H7 (cell line): Measurements from ENCODE around the gene TCF15. TPM values are rescaled to one million over a fixed set of nuclear protein-coding genes. Genes with fewer than 3 reads are reported as not detected.
A peak's percentile ranks its signal among the peaks of the same experiment; 100 is the strongest.

Source experiments
- DNase-seq: peaks from one replicate; pipeline ENCODE4 v3.0.0; 2012
- H3K27me3 ChIP-seq: 2 replicates; pipeline ENCODE4 v1.6.0; 2011; ENCODE audit warnings: mild to moderate bottlenecking, low read length; ENCODE audit not compliant: control insufficient read depth, insufficient read depth
- H3K36me3 ChIP-seq: replicated peaks from 2 replicates; pipeline ENCODE4 v1.5.1; 2011; ENCODE audit warnings: low read length; ENCODE audit not compliant: control insufficient read depth, insufficient read depth
- H3K4me3 ChIP-seq: 2 replicates; pipeline ENCODE4 v1.5.1; 2011; ENCODE audit warnings: low read depth, mild to moderate bottlenecking, control low read depth, low read length, moderate library complexity; ENCODE audit not compliant: insufficient read depth
- total RNA-seq: library from RNA; depleted of rRNA; stranded (reverse); fragments of >200 nt; shearing (Covaris generic); gene quantifications from 2 replicates; pipeline ENCODE4 v1.2.3, GENCODE V29; 2014

The TCF15 gene
- total RNA-seq, 1 experiment from 2014 or later: 5.1 TPM

GRCh38 chr20:634148-634925 is 24.2 kb upstream of the TCF15 start:
- no peak overlapping the region for H3K4me3 ChIP-seq
- no peaks in the 10 kb centered on the region for H3K36me3 ChIP-seq
- H3K27me3 ChIP-seq: 0 out of 2 replicates have a peak, but pooled peaks cover 1% of the 10 kb centered on the region
- DNase-seq: peak; percentile 55

DNA sequence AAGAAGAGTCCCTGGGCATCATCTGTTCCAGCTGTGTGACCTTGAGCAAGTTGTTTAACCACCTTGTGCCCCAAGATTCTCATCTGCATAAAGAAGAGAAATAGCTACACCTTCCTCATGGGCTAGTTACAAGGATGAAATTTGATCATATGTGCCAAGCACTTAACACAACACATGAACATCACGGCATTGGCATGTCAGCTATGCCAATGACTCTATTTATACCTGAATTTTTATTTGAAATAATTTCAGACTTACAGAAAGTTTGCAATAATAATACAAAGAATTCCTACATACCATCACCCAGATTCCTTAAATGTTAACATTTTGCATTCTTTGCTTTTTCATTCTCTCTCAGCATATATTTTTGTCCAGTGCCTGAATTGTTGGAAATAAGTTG is 21.0 kb upstream of the TCF15 start:
- no peaks in the 10 kb centered on the region for H3K36me3 ChIP-seq
- H3K27me3 ChIP-seq: 0 out of 2 replicates have a peak, but pooled peaks cover 1% of the 10 kb centered on the region
- no peak overlapping the region for H3K4me3 ChIP-seq
- DNase-seq: no peak

DNA sequence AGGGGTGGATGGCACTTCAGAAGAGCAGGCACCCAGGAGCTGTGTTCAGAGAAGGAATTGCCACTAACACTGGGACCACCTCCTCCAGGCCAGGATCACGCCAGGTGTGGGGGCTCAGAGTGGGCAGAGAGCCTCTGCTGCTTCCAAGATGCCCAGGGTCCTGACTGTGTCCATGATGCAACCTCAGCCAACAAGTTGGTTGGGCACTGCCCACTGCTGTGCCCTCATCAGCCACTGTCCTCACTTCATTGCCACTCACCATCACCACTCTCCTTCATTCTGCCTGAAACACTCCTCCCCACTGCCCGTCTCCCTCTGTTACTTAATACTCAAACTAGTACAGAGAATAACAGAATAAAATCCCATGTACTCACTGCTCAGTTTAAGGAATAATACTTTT is 16.5 kb upstream of the TCF15 start:
- no peak overlapping the region for H3K4me3 ChIP-seq
- H3K36me3 ChIP-seq: no peaks in the 10 kb centered on the region
- no peaks in the 10 kb centered on the region for H3K27me3 ChIP-seq
- DNase-seq: no peak

GRCh38 chr20:625360-625932 is 15.3 kb upstream of the TCF15 start:
- DNase-seq: no peak

GRCh38 chr20:623704-624103 is 13.6 kb upstream of the TCF15 start:
- no peak for DNase-seq
- no peaks in the 10 kb centered on the region for H3K27me3 ChIP-seq
- no peak overlapping the region for H3K4me3 ChIP-seq
- no peaks in the 10 kb centered on the region for H3K36me3 ChIP-seq

More at GRCh38 chr20:625360-625932, 15.3 kb upstream of the TCF15 start:
- Histone ChIP-seq H3K36me3 (no peaks in the 10 kb centered on the region), H3K4me3 (no peak overlapping the region), H3K27me3 (no peaks in the 10 kb centered on the region)

DNA sequence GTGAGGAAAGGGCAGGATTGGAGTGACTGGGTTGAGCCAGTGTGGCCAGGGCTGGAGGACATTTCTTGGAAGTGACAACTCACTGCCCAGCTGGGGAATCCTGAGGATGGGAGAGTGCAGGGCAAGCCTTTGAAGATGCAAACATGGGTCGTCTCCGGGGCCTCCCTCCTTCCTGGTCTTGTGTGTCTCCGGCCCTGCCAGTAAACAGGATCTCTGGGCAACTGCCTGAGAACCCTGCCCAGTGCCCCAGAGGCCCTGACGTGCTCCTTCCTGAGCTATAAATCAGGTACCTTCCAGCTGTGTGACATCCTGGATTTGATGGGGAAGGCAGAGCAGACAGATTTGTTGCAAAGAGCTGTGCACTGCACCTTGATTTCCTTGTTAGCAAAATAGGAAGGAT is 12.9 kb upstream of the TCF15 start:
- DNase-seq: no peak
- no peaks in the 10 kb centered on the region for H3K36me3 ChIP-seq
- no peak overlapping the region for H3K4me3 ChIP-seq
- no peaks in the 10 kb centered on the region for H3K27me3 ChIP-seq

DNA sequence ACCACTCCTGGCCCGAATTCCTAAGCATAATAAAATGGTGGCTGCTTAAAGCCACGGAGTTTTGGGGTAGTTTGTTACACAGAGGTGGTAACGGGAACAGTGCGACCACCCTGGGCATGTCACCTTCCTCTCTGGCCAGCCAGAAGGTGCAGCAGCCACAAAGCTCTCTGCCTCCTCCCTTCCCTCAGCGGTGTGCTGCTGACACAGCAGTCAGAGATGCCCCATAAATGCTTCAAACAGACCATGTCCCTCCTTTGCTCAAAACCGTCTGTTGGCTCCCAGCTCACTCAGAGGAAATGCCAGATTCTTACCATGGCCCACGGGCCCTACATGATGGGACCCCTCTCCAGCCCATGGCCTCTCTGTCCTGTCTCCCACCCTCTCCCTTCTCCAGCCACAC is 12.1 kb upstream of the TCF15 start:
- H3K36me3 ChIP-seq: no peaks in the 10 kb centered on the region
- H3K4me3 ChIP-seq: no peak overlapping the region
- no peaks in the 10 kb centered on the region for H3K27me3 ChIP-seq
- DNase-seq: no peak

GRCh38 chr20:621125-621756 is 11.1 kb upstream of the TCF15 start:
- Histone ChIP-seq H3K27me3 (no peaks in the 10 kb centered on the region), H3K4me3 (no peak overlapping the region), H3K36me3 (no peaks in the 10 kb centered on the region)
- no peak for DNase-seq

- Histone ChIP-seq H3K4me3 (no peak overlapping the region), H3K27me3 (no peaks in the 10 kb centered on the region), H3K36me3 (no peaks in the 10 kb centered on the region)
- DNase-seq: no peak
Observed at GRCh38 chr20:620246-620645, 10.1 kb upstream of the TCF15 start.

- Histone ChIP-seq H3K27me3 (no peaks in the 10 kb centered on the region), H3K4me3 (no peak overlapping the region)
Observed at GRCh38 chr20:618980-619379, 8.9 kb upstream of the TCF15 start.

DNA sequence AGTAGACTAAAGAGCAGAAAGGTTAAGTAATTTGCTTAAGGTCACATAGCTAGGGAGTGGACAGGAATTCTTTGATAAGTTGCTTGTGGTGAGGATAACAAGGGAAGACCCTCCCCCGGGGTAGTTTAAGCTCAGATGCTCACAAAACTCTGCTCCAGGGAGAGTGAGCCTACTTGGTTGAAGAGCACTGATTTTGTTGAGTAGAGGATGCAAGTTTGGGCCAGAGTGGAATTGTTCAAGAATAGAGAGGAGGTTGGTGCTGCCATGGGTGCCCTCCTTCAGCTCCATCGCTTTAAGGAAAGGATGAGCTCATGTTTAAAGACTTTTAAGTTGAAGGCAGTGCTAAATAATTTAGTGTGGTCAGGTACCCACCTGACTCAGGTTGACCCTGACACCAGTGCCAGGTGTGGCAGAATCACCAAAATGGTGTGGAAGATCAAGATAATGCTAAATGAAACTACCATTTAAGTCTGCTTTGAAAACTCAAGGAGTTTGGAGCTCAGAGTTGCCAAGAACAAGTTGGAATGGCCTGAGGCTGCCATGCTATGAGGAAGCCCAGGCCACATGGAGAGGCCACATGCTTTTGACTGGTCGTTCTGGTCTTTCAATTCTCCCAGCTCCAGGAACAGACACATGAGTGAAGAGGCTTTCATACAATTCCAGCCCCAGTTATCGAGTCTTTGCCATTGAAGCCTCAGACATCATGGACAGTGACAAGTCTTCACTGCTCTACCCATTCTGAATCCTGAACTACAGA is 8.0 kb upstream of the TCF15 start:
- H3K27me3 ChIP-seq: no peaks in the 10 kb centered on the region

More at GRCh38 chr20:618980-619379, 8.9 kb upstream of the TCF15 start:
- no peaks in the 10 kb centered on the region for H3K36me3 ChIP-seq
- DNase-seq: no peak

DNA sequence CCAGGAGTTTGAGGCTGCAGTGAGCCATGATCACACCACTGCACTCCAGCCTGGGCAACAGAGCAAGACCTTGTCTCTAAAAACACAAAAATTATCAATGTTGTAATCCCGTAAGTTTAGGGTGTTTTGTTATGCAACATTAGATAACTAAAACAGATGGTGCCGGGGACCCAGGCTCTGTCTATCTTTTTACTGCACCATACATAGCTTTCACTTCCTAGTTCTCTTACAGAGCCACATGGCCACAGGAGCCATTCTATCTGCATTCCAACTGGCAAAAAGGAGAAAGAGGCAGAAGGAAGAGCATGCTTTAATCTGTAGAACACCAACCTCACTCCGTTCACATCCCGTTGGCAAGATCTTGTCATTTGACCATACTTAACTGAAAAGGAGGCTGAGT is 5.4 kb upstream of the TCF15 start:
- no peaks in the 10 kb centered on the region for H3K36me3 ChIP-seq
- peaks cover 11% of the 10 kb centered on the region for H3K27me3 ChIP-seq
- no peak for DNase-seq
- no peak overlapping the region for H3K4me3 ChIP-seq

More for the DNA sequence above, 8.0 kb upstream of the TCF15 start:
- Histone ChIP-seq H3K36me3 (no peaks in the 10 kb centered on the region), H3K4me3 (no peak overlapping the region)
- no peak for DNase-seq

GRCh38 chr20:611843-612185 is 1.7 kb upstream of the TCF15 start:
- H3K27me3 ChIP-seq: peaks cover 25% of the 10 kb centered on the region

DNA sequence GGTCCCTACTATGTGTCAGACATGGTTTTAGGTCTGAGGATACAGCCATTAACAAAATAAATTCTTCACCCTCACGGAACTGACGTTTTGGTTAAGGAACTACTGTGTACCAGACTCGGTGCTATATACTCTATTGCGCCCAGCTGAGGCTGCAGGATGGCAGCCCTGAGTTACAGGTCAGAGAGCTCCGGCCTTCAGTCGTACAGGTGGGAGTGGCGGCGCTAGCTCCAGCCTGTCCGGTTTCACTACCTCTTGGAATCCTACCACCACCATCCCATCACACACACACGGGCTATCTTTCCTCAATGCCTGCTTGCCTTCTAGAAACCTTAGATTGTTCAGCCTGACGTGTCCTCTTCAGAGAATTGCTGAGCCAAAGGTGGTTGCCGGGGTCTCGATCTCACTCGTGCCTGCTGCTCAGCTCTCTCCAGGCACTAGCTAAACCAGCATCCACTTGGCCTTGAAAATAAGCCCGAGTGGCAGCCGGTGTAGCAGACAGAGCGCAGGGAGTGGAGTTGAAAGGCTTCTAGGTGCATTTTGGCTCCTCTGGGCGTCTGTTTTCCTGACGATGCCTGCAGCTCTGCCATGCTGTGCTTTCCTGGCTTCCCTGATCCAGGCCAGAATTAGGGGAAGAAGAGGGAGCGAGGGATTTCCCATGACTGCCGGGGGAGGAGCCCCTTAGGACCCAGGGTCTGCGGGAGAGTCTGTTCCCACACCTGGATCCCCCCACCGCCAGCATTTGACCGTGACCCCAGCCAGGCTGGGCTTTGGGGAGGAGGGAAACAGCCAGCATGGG is 1.1 kb upstream of the TCF15 start:
- peak; percentile 60 for DNase-seq
- Histone ChIP-seq H3K36me3 (no peaks in the 10 kb centered on the region; the same call in 1 of the 2 replicates), H3K27me3 (peaks cover 25% of the 10 kb centered on the region), H3K4me3 (no peak overlapping the region)

More at GRCh38 chr20:611843-612185, 1.7 kb upstream of the TCF15 start:
- Histone ChIP-seq H3K36me3 (no peaks in the 10 kb centered on the region; the same call in 1 of the 2 replicates), H3K4me3 (no peak overlapping the region)
- no peak for DNase-seq
